ENCODE measurements around the gene CALCOCO2.

DNA sequence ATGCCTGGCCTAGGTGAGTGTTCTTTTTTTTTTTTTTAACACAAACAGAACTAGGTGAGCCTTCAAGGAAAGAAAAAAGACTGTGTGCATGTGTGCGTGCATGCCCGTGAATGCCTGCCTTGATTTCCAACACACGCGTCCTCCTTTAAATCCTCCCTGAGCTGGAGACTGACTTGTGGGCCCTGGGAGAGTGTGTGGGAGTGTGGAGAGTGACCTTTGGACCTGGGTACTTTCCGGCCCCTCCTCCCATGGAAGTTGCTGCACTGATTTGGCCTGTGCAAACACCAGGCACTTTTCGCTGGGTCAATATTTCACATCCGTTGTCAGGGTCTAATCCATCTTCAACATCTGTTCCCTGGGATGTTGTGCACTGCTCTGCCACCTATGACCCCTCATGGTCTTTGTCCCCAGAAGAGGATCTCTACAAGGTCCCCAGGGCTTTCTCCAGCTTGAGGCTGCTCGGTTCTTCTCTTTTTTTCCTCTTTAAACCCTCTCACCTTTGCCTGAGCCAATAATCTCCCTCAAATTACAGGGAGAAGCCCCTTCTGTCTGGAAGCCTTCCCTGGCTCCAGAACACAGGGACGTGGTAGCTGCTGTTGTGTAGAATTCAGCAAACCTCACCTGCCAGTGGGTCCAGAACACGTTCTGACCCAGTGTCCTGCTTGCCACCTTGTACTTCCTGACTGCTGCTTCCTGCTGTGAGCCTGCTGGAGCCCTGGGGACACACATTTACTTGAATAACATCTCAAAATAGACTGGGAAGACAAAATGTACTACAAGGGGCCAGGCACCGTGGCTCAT lies 40.9 kb downstream of the CALCOCO2 start:
- TF ChIP-seq, protein P1, sequence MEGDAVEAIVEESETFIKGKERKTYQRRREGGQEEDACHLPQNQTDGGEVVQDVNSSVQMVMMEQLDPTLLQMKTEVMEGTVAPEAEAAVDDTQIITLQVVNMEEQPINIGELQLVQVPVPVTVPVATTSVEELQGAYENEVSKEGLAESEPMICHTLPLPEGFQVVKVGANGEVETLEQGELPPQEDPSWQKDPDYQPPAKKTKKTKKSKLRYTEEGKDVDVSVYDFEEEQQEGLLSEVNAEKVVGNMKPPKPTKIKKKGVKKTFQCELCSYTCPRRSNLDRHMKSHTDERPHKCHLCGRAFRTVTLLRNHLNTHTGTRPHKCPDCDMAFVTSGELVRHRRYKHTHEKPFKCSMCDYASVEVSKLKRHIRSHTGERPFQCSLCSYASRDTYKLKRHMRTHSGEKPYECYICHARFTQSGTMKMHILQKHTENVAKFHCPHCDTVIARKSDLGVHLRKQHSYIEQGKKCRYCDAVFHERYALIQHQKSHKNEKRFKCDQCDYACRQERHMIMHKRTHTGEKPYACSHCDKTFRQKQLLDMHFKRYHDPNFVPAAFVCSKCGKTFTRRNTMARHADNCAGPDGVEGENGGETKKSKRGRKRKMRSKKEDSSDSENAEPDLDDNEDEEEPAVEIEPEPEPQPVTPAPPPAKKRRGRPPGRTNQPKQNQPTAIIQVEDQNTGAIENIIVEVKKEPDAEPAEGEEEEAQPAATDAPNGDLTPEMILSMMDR (optimal IDR thresholded peaks at IDR 0.05 in 1 of 3, IDR thresholded peaks at IDR 0.05 in 1 of 3, conservative IDR thresholded peaks at IDR 0.05 in 1 of 3; ENCODE audit: extremely low read depth in 1 of 3, insufficient read depth in 2 of 3, low read length in 3 of 3) = no peak
- no peak for TF ChIP-seq EZH2 (IDR thresholded peaks at IDR 0.05; ENCODE audit: low read length)
